GM12891 (cell line): Measurements from ENCODE around the gene COQ5.

ENCODE experiments used
- DNase-seq: peaks from one replicate; pipeline ENCODE4 v3.0.0; 2011; ENCODE audit warnings: low spot score; ENCODE audit not compliant: insufficient read length
- FAIRE-seq: peaks from 2 replicates; lab custom pipeline; 2011; peaks lifted over from hg19 to GRCh38; lab: Jason Lieb, UNC
- PAX5 ChIP-seq: IDR thresholded peaks from 2 replicates; pipeline ENCODE4 v1.6.1; 2011; ENCODE audit warnings: low read length, moderate library complexity, mild to moderate bottlenecking; ENCODE audit not compliant: insufficient read depth, severe bottlenecking
- POLR2A ChIP-seq: IDR thresholded peaks from 2 replicates; pipeline ENCODE4 v1.6.1; 2011; ENCODE audit warnings: low read depth, low read length, control low read depth
- POLR2AphosphoS5 ChIP-seq: IDR thresholded peaks from 2 replicates; pipeline ENCODE4 v1.6.1; 2011; ENCODE audit warnings: low read depth, low read length, control low read depth
- POU2F2 ChIP-seq: IDR thresholded peaks from 2 replicates; pipeline ENCODE4 v1.6.1; 2011; ENCODE audit warnings: low read depth, mild to moderate bottlenecking, control low read depth, low read length, moderate library complexity
- SPI1 ChIP-seq: IDR thresholded peaks from 2 replicates; pipeline ENCODE4 v1.6.1; 2011; ENCODE audit warnings: low read depth, low read length, control low read depth
- TAF1 ChIP-seq: IDR thresholded peaks from 2 replicates; pipeline ENCODE4 v1.6.1; 2011; ENCODE audit warnings: low read depth, low read length, control low read depth

COQ5 gene

GRCh38 chr12:120498870-120499515 lies 30.0 kb downstream of the COQ5 start:
- TF ChIP-seq PAX5 (no peak), POLR2AphosphoS5 (0 out of 2 replicates have a peak, but pooled peaks have one; percentile 33), TAF1 (no peak), POLR2A (no peak)
- no peak for FAIRE-seq
- DNase-seq: no peak

GRCh38 chr12:120497524-120498150 lies 31.3 kb downstream of the COQ5 start:
- no peak for DNase-seq
- no peak for FAIRE-seq
- no peak for TF ChIP-seq TAF1
- no peak for TF ChIP-seq POU2F2
- TF ChIP-seq PAX5: no peak
- TF ChIP-seq POLR2A: no peak
- TF ChIP-seq POLR2AphosphoS5: no peak
- TF ChIP-seq SPI1: no peak

- TF ChIP-seq POLR2A: no peak
- FAIRE-seq (no peak), DNase-seq (peak; percentile 41)
These were observed 32.3 kb downstream of the COQ5 start for GRCh38 chr12:120496413-120497340.

GRCh38 chr12:120495731-120496412 lies 33.1 kb downstream of the COQ5 start, which contains the start of gene DYNLL1:
TSS of gene DYNLL1 (plus strand) at chr12:120496113. CDS start at chr12:120496422, 309 bp downstream.
- peak; percentile 95 for FAIRE-seq
- peak; percentile 92 for DNase-seq
- peak; percentile 37 for TF ChIP-seq POU2F2
- TF ChIP-seq POLR2AphosphoS5: peak; percentile 97
- peak; percentile 96 for TF ChIP-seq POLR2A
- TF ChIP-seq TAF1: peak; percentile 89
- no peak for TF ChIP-seq SPI1
- no peak for TF ChIP-seq PAX5

- no peak for FAIRE-seq
- no peak for DNase-seq
- TF ChIP-seq TAF1 (no peak), POU2F2 (no peak), POLR2A (no peak), PAX5 (no peak), POLR2AphosphoS5 (no peak), SPI1 (no peak)
These were observed 33.7 kb downstream of the COQ5 start for GRCh38 chr12:120495186-120495730.

- FAIRE-seq (no peak), DNase-seq (no peak)
- TF ChIP-seq TAF1 (no peak), SPI1 (no peak), POLR2AphosphoS5 (no peak)
These were observed 38.0 kb downstream of the COQ5 start for GRCh38 chr12:120490833-120491512.

- DNase-seq (no peak), FAIRE-seq (no peak)
- no peak for TF ChIP-seq POLR2A
These were observed 38.6 kb downstream of the COQ5 start for GRCh38 chr12:120490325-120490724.

GRCh38 chr12:120489018-120489417 lies 39.9 kb downstream of the COQ5 start:
- no peak for DNase-seq
- no peak for FAIRE-seq
- TF ChIP-seq POLR2AphosphoS5 (no peak), POU2F2 (no peak), TAF1 (no peak), PAX5 (no peak), SPI1 (no peak), POLR2A (no peak)
